Measurements from ENCODE around the gene ZNF423. TPM values are rescaled to one million over a fixed set of nuclear protein-coding genes. Genes with fewer than 3 reads are reported as not detected.

The ZNF423 gene
- total and polyA plus RNA-seq, 2 of the 13 experiments (the other 11 are each of a cell fraction or from before 2014, with no cell fraction given) = 0.07 to 0.31 TPM

DNA sequence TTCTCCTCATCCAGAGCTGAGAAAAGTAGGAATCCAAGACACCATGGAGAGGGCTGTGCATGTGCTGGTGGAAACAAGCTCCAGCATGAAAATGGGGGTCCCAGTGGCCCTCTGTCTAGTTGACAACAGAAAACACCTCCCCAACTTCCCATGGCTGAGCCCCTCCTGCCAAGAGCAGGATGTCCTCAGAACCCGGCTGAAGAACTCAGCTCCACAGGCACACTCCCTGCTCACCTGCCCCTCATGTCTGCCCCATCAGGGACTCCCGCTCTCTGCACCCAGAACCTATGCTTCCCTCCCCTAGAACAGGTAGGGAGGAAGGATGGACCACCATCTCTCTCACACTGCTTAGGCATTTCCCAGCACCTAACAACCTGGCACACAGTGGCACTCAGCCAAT lies 315.1 kb downstream of the ZNF423 start:
- ChIA-PET CTCF (ENCODE audit: low intra/inter-chr PET ratio, low total read pairs) (no interaction called here), POLR2A (no interaction called here)
- H3K9me3 ChIP-seq (ENCODE audit: low read length) = no peaks in the 10 kb centered on the region
- no peak for ATAC-seq
- intact Hi-C loops (cut with micrococcal nuclease; ENCODE audit: unreplicated experiment) (no loop called here), in situ Hi-C loops (cut with HindIII; ENCODE audit: extremely low pct_ligation_motif_present, low pct_unique_long_range_greater_than_20kb) (no loop called here)
- WGBS (ENCODE audit: low lambda C conversion rate) = 9% methylated on average over 2 of the region's 2 CpGs
- no peak for DNase-seq (ENCODE audit: low spot score)
- H2AFZ ChIP-seq (ENCODE audit: low read length) = no peak overlapping the region
- no peak overlapping the region for H3K27ac ChIP-seq (ENCODE audit: extremely low read length, insufficient read depth, low read length)
- TF ChIP-seq ZNF572 (CRISPR knock-in tag; IDR thresholded peaks at IDR 0.05) = no peak
- TF ChIP-seq ZNF619 (CRISPR knock-in tag; IDR thresholded peaks at IDR 0.05) = no peak
- TF ChIP-seq, protein P1, sequence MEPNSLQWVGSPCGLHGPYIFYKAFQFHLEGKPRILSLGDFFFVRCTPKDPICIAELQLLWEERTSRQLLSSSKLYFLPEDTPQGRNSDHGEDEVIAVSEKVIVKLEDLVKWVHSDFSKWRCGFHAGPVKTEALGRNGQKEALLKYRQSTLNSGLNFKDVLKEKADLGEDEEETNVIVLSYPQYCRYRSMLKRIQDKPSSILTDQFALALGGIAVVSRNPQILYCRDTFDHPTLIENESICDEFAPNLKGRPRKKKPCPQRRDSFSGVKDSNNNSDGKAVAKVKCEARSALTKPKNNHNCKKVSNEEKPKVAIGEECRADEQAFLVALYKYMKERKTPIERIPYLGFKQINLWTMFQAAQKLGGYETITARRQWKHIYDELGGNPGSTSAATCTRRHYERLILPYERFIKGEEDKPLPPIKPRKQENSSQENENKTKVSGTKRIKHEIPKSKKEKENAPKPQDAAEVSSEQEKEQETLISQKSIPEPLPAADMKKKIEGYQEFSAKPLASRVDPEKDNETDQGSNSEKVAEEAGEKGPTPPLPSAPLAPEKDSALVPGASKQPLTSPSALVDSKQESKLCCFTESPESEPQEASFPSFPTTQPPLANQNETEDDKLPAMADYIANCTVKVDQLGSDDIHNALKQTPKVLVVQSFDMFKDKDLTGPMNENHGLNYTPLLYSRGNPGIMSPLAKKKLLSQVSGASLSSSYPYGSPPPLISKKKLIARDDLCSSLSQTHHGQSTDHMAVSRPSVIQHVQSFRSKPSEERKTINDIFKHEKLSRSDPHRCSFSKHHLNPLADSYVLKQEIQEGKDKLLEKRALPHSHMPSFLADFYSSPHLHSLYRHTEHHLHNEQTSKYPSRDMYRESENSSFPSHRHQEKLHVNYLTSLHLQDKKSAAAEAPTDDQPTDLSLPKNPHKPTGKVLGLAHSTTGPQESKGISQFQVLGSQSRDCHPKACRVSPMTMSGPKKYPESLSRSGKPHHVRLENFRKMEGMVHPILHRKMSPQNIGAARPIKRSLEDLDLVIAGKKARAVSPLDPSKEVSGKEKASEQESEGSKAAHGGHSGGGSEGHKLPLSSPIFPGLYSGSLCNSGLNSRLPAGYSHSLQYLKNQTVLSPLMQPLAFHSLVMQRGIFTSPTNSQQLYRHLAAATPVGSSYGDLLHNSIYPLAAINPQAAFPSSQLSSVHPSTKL (CRISPR knock-in tag; IDR thresholded peaks at IDR 0.05) = no peak
- TF ChIP-seq ONECUT2 (CRISPR knock-in tag; IDR thresholded peaks at IDR 0.05) = no peak
- TF ChIP-seq, protein P2, sequence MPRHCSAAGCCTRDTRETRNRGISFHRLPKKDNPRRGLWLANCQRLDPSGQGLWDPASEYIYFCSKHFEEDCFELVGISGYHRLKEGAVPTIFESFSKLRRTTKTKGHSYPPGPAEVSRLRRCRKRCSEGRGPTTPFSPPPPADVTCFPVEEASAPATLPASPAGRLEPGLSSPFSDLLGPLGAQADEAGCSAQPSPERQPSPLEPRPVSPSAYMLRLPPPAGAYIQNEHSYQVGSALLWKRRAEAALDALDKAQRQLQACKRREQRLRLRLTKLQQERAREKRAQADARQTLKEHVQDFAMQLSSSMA (CRISPR knock-in tag; IDR thresholded peaks at IDR 0.05) = no peak
- no peak for TF ChIP-seq CREM (IDR thresholded peaks at IDR 0.05)
- no peak for TF ChIP-seq CREM (CRISPR knock-in tag; IDR thresholded peaks at IDR 0.05)
- no peak for TF ChIP-seq FOSL1 (CRISPR knock-in tag; IDR thresholded peaks at IDR 0.05; ENCODE audit: borderline replicate concordance)
- TF ChIP-seq CBX5 (CRISPR knock-in tag; IDR thresholded peaks at IDR 0.05; ENCODE audit: borderline replicate concordance) = no peak
- TF ChIP-seq KLF6 (CRISPR knock-in tag; IDR thresholded peaks at IDR 0.05) = no peak
- TF ChIP-seq PRPF4 (IDR thresholded peaks at IDR 0.05; ENCODE audit: low read depth, low read length, poor library complexity, severe bottlenecking) = no peak
- TF ChIP-seq SMAD9 (CRISPR knock-in tag; IDR thresholded peaks at IDR 0.05) = no peak
- H3K36me3 ChIP-seq (replicated peaks in 1 of 2; ENCODE audit: control insufficient read depth in 1 of 2, insufficient read depth in 2 of 2, low read length in 2 of 2) = no peaks in the 10 kb centered on the region
- no peak overlapping the region for H3K9ac ChIP-seq (ENCODE audit: insufficient read depth, low read depth, low read length)
- H3K4me3 ChIP-seq (replicated peaks in 1 of 3; ENCODE audit: insufficient read depth in 1 of 3, low read depth in 2 of 3, low read length in 3 of 3) = no peak overlapping the region
- H3K4me1 ChIP-seq (ENCODE audit: insufficient read depth, low read length) = no peaks in the 10 kb centered on the region
- no peaks in the 10 kb centered on the region; a peak in 1 of 5 replicates for H3K27me3 ChIP-seq (ENCODE audit: control insufficient read depth in 1 of 2, insufficient read depth in 2 of 2, low read length in 2 of 2)
- H4K20me1 ChIP-seq (ENCODE audit: insufficient read depth, low read length) = no peaks in the 10 kb centered on the region
- H3K79me2 ChIP-seq (ENCODE audit: insufficient read depth, low read length) = no peaks in the 10 kb centered on the region
- no peak overlapping the region for H3K4me2 ChIP-seq (ENCODE audit: low read depth, low read length)
- BruUV-seq (replicated peaks) = no TSS peak
- no peak for FAIRE-seq

Data from HepG2 (cell line).